HG03139 (cell line): ENCODE data around the gene RAP1GAP2.
"Not testable (repeated sequence)": the region's sequence is repeated elsewhere in the genome, so short reads cannot be mapped to it uniquely, and the experiment has no call there.

Experiments used
- ATAC-seq: cut with Tn5 transposase; IDR thresholded peaks from one replicate; pipeline ENCODE4 v1.9.1; 2021; ENCODE audit not compliant: unreplicated experiment

The RAP1GAP2 gene

GRCh38 chr17:2796164-2797125 lies at the start of gene RAP1GAP2:
TSS of gene RAP1GAP2 (plus strand) at chr17:2796438. CDS start at chr17:2796528, 90 bp downstream.
- no peak for ATAC-seq

GRCh38 chr17:2749058-2749783 lies 47.0 kb upstream of the RAP1GAP2 start, which contains the start of gene CCDC92B:
TSS of gene CCDC92B (minus strand) at chr17:2749652. CDS start at chr17:2735145, 14,507 bp downstream.
- no peak for ATAC-seq

- no peak for ATAC-seq
These were observed 46.5 kb upstream of the RAP1GAP2 start for GRCh38 chr17:2749784-2750181.

- ATAC-seq = no peak
These were observed 45.5 kb upstream of the RAP1GAP2 start for GRCh38 chr17:2750721-2751120.

GRCh38 chr17:2751491-2751890 lies 44.7 kb upstream of the RAP1GAP2 start:
- no peak for ATAC-seq

- ATAC-seq = no peak
These were observed 40.1 kb upstream of the RAP1GAP2 start for GRCh38 chr17:2755891-2756724.

- ATAC-seq = no peak
These were observed 37.4 kb upstream of the RAP1GAP2 start for GRCh38 chr17:2758870-2759269.

GRCh38 chr17:2770129-2770528 lies 26.1 kb upstream of the RAP1GAP2 start:
- ATAC-seq = no peak

- no peak for ATAC-seq
These were observed 21.0 kb upstream of the RAP1GAP2 start for GRCh38 chr17:2775206-2775605.

- no peak for ATAC-seq
These were observed 19.5 kb upstream of the RAP1GAP2 start for GRCh38 chr17:2776589-2777241.

- no peak for ATAC-seq
These were observed 18.9 kb upstream of the RAP1GAP2 start for GRCh38 chr17:2777242-2777867.

GRCh38 chr17:2778489-2778888 lies 17.7 kb upstream of the RAP1GAP2 start:
- no peak for ATAC-seq

GRCh38 chr17:2779545-2779944 lies 16.7 kb upstream of the RAP1GAP2 start:
- no peak for ATAC-seq

GRCh38 chr17:2780256-2780655 lies 16.0 kb upstream of the RAP1GAP2 start:
- no peak for ATAC-seq

- ATAC-seq = no peak
These were observed 15.2 kb upstream of the RAP1GAP2 start for GRCh38 chr17:2780931-2781454.

GRCh38 chr17:2781598-2781997 lies 14.6 kb upstream of the RAP1GAP2 start:
- ATAC-seq = not testable (repeated sequence)

GRCh38 chr17:2782055-2782454 lies 14.2 kb upstream of the RAP1GAP2 start:
- no peak for ATAC-seq

- no peak for ATAC-seq
These were observed 12.8 kb upstream of the RAP1GAP2 start for GRCh38 chr17:2783310-2784030.

- ATAC-seq = no peak
These were observed 11.4 kb upstream of the RAP1GAP2 start for GRCh38 chr17:2784864-2785263.
